GM20000 (cell line): ENCODE data around the gene CYP11A1.
A peak's percentile ranks its signal among the peaks of the same experiment; 100 is the strongest.

ENCODE experiments used
- DNase-seq: peaks from one replicate; pipeline ENCODE4 v3.0.0; 2012; ENCODE audit warnings: low spot score
- TF ChIP-seq, protein P1 (sequence below): IDR thresholded peaks from 2 replicates; pipeline ENCODE4 v1.5.1; 2012; ENCODE audit warnings: mild to moderate bottlenecking, control low read depth; ENCODE audit errors: extremely low read depth, missing control alignments

Gene CYP11A1

DNA sequence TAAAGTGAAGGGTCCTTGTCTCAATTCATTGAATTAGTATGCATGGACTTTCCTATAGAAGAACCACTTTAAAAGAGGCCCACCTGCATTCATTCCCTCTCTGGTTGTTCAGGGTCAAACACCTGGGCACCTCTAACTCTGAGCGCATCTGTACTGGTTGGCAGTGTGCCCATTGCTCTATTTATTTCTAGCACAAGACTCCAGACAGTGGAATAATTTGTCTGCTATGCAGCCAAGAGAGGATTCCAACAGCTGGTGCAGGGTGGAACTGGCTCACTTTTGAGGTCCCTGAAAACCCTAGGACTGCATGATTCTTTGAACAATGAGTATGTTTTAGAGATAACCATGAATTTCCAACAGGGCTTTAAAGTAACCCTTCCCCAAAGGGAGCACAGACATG is 73.4 kb downstream of the CYP11A1 start:
- TF ChIP-seq, protein P1, sequence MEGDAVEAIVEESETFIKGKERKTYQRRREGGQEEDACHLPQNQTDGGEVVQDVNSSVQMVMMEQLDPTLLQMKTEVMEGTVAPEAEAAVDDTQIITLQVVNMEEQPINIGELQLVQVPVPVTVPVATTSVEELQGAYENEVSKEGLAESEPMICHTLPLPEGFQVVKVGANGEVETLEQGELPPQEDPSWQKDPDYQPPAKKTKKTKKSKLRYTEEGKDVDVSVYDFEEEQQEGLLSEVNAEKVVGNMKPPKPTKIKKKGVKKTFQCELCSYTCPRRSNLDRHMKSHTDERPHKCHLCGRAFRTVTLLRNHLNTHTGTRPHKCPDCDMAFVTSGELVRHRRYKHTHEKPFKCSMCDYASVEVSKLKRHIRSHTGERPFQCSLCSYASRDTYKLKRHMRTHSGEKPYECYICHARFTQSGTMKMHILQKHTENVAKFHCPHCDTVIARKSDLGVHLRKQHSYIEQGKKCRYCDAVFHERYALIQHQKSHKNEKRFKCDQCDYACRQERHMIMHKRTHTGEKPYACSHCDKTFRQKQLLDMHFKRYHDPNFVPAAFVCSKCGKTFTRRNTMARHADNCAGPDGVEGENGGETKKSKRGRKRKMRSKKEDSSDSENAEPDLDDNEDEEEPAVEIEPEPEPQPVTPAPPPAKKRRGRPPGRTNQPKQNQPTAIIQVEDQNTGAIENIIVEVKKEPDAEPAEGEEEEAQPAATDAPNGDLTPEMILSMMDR: no peak
- DNase-seq: no peak

DNA sequence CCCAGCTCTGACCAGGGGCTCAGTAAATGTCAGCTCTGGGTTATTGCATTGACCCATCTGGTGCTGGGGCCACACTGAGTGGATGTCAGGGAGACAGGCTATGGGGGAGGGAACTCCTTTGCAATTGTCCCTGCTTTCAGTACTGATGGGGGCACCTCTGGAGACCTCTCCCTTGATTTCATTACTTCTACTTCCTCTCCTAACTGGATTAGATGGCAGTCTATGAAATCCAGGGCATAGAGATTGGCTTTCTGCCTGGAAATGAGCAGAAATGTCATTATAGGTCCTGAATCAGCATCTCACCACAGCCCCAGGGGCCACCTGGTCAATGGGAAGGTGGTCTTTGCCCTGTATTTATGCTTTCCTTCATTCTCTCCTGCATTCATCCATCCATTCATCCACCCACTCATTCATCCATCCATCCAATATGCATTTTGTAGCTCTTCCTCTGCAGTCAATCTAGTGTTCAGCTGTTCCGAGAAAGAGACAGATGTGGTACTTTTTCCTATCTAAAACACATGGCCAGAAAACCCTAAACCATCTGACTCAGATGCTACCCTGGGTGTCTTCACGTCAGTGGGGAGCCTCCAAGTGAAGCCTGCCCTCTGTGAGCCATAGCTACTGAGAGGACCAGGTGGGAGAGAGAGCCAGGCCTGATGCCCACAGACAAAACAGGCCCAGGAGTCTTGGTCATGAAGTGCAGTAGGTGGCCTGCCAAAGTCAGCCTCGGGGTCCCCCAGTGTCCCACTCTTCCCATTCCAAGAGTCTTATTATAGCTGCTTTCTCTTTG is 74.2 kb downstream of the CYP11A1 start:
- TF ChIP-seq, protein P1: no peak
- no peak for DNase-seq

DNA sequence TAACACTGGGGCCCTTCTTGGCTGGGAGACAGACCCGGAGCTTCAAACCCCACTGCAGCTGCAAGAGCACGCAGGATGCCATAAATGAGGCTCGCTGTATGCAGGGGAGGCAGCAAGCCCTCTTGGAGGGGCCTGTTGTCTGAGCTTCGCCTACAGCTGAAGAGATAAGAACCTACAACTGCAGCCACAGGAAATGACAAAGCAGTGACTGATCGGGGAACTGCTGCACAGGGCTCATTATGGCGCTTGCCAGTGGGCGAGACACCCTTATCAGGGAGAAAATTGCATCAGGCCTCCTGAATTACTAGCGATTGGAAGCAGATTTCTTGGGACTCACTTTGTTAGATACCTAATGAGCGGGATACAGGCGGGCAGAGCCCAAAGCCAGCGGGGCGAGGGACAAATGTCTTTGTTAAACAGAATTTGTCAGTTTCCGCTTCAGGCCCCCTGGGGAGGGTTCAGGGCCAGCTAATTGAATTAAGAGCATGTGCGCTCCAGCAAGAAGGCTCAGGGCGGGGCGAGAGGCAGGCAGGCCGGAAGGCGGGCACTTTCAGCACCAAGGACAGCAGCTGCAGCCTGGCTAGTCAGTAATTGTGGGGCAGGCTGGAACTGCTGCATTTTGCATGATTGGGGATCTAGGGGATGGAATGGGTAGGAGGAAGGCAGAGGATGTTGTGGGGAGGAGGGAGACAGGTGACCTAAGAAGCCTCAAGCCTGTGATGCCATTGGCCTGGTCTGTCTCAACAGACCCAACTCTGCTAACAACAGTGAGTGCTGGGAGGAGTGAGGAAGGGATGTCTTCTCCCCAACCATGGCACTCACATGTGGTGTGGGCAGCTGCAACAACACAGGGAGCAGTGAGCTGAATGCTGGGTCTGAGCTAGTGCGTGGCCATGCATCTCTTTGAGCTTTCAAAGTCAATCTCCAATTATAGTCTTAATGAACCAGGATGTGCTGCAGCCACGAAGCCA is 76.1 kb downstream of the CYP11A1 start:
- TF ChIP-seq, protein P1: no peak
- peak; percentile 87 for DNase-seq

DNA sequence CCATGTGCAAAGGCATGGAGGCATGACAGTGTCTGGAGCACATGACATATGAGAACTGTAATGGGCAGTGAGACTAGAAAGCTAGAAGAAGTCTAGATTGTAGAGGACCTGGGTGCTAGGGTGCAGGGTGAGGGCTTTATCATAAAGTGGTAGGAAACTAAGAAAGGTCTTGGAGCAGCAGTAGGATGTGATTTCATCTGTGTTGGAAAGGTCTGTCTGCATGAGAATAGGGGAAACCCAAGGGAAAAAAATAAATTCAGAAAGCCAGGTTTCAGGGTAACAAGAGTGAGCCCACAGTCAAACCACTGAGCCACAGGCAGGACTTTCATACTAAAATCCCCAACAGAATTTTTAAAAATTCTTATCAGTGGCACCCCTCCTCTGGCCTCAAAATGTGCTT is 76.8 kb downstream of the CYP11A1 start:
- DNase-seq: no peak
- TF ChIP-seq, protein P1: no peak

DNA sequence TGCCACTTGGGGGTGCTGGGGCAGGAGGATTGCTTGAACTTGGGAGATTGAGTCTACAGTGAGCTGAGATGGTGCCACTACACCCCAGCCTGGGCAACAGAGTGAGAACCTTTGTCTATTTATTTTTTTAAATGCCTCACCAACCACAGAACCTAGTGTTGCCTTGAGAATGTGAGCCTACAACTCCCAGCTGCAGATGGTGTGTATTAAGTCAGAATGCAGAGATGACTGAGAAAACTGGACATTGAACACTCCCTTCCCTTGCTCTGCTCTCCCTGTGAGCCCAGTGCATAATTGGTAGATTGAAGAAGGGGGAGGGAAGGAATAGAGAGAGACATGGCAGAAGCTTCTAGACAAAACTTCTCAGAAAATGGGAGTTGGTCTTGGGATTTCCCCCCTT is 77.8 kb downstream of the CYP11A1 start:
- TF ChIP-seq, protein P1: no peak

More for the DNA sequence above, 77.8 kb downstream of the CYP11A1 start:
- no peak for DNase-seq
